C1 segment of cervical spinal cord (tissue), 14 donors: ENCODE data around the gene RNF19B.
"Not testable (repeated sequence)": the region's sequence is repeated elsewhere in the genome, so short reads cannot be mapped to it uniquely, and the experiment has no call there.

Source experiments
- DNase-seq, 14 donors: peaks; one replicate each; lab custom pipeline; 2025; lab: John Stamatoyannopoulos, UW

The RNF19B gene, protein sequence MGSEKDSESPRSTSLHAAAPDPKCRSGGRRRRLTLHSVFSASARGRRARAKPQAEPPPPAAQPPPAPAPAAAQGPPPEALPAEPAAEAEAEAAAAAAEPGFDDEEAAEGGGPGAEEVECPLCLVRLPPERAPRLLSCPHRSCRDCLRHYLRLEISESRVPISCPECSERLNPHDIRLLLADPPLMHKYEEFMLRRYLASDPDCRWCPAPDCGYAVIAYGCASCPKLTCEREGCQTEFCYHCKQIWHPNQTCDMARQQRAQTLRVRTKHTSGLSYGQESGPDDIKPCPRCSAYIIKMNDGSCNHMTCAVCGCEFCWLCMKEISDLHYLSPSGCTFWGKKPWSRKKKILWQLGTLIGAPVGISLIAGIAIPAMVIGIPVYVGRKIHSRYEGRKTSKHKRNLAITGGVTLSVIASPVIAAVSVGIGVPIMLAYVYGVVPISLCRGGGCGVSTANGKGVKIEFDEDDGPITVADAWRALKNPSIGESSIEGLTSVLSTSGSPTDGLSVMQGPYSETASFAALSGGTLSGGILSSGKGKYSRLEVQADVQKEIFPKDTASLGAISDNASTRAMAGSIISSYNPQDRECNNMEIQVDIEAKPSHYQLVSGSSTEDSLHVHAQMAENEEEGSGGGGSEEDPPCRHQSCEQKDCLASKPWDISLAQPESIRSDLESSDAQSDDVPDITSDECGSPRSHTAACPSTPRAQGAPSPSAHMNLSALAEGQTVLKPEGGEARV

DNA sequence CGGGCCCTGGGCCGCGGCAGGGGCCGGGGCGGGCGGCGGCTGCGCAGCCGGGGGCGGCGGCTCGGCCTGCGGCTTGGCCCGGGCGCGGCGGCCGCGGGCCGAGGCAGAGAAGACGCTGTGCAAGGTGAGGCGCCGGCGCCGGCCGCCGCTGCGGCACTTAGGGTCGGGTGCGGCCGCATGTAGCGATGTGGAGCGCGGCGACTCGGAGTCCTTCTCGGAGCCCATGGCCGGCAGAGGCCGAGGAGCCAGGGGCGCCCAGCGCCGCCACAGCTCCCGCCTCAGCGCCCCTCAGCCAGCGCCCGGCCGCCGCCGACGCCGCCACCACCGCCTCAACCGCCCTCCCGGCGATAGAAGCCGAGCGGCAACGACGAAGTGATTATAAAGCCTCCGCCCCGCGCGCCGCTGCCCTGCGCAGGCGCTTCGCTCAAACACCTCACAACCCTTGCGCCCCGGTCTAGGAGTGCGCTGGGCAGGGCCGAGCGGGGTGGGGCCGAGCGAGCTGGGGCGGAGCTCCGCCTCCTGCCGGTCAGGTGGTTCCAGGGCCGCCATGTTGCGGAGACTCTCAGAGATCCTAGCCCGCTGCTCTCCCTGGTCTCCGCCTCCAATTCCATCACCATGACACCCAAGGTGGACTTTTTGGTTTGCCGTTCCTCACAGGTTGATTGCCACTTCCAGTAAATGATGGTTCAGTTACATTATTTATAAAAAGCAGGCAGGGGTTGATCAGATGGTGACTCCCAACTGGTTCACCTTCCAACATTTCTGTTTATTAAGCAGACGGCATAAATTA lies at the start of gene RNF19B:
RNF19B (minus strand) TSS at position 349 of the 790 bp plus-strand sequence; CDS start at position 225, 124 bp downstream.
- DNase-seq: peak; percentile 75 to 94 (median 90)

GRCh38 chr1:33013791-33014190 lies 49.2 kb upstream of the RNF19B start:
- DNase-seq: no peak

GRCh38 chr1:33012165-33012564 lies 47.6 kb upstream of the RNF19B start:
- DNase-seq: no peak

DNA sequence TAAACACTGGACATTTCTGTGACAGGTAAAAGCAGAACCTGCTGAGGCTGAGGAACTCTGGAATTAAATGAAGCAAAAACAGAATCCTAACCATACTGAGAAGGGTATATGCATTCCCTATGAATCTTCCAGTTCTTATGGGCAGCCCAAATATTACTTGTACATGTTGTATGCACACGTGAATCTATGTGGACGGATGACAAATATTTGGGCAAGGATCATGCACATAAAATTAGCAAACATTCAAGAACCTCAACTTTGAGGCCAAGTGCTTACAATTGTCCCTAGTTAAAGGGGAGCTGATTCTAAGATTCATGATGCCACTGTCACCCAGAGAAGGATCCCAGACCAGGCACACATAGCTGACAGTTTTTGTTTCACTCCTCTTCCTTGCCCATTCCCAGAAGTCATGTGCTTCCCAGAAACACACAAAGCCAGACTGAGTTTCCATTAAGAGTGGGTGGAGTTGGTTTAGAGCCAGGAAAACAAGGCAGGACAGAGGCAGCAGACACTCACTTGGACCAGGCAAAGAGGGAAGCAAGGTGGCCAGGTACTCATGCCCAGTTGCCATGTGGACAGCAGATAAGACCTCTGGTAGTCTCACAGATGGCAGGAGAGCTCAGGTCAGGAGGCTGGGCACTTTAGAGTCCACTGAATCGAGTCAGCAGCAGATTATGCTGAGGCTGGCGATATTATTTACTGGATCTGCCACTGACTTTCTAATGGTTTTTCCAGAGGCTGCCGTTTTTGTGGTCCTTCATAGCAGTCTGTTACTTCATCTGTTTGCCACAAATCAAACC lies 46.5 kb upstream of the RNF19B start:
- peak in 9 of 14 donors; percentile 24 to 70 (median 31) for DNase-seq

DNA sequence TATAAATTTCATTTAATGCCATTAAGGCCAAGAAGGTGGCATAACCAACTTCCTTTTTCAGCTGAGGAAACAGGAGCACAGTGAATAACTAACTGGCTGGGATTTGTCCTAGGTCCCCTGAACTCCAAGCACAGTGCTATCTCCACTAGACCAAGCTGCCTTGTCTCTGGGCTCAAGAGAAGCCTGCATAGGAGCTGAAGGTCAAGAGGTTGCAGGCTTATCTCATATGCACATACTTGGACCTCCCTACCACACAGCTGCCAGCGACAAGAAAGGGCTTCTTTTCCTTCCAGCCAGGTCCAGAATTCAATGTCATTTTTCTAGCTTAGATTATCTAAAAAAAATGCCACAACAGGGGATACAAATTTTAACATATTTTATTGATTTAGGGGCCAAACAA lies 45.0 kb upstream of the RNF19B start:
- DNase-seq: no peak

GRCh38 chr1:33008051-33008914 lies 43.7 kb upstream of the RNF19B start:
- no peak for DNase-seq

DNA sequence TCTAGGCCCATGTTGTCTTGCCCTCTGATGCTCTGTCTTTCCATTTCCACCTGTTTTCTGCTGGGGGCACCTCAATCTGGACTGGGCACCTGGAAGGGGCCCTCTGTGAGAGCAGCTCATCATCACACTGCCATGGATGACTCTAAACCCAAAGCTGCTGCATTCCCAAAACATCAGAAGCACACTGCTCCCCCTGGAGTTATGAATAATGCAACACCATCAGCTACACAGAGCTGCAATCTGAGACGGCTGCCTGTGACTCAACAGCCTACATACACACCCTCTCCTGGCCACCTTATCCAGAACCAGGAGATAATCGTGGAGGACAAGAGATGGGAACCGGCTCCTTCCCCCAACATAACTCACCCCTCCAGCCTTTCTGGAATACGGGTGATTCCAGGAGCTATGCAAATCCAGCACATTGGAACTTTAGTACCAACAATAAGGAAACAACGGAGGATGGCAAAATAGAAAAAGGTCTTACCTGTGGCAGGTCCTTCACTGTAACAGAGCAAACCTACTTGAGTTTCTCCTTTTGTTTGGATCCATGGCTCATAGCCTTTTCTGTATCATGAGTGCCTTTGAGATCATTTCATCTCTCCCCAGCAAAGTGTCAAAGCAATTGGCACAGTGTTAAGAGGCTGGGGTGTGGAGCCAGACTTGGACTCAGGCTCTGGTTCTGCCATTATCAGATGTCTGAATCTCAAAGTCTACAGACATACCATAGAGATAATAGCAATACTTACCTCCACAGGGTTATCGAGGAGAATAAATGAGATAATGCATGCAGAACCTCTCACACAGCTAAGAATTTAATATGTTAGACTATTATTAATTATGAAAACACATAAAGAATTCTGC lies 42.8 kb upstream of the RNF19B start:
- peak in 1 of 14 donors; percentile 11 for DNase-seq

GRCh38 chr1:33005838-33006421 lies 41.3 kb upstream of the RNF19B start:
- no peak for DNase-seq

GRCh38 chr1:33005117-33005837 lies 40.7 kb upstream of the RNF19B start:
- peak in 1 of 14 donors; percentile 9 for DNase-seq

- DNase-seq: no peak
These were observed 40.0 kb upstream of the RNF19B start for GRCh38 chr1:33004613-33005012.

GRCh38 chr1:33003657-33004056 lies 39.0 kb upstream of the RNF19B start:
- no peak for DNase-seq

GRCh38 chr1:33002006-33002405 lies 37.4 kb upstream of the RNF19B start:
- DNase-seq: no peak

DNA sequence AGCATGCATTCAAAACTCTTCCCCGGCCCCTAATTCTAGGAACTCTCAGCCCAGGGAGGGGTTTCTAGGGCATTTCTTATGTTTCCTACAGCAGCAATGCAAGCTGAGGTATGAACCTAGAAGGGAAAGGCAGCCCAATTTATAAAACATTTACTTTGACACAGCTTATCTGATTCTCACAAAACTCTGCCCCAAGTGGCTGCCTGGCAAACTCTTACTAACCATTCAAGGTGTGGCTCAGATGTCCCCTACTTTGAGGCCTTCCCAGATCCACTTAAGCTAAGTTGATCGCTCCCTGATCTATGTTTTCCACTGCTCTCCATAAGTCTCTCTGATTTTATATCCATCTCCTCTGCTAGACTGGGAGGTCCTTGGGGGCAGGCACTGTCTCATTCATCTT lies 36.7 kb upstream of the RNF19B start:
- DNase-seq: no peak

- no peak for DNase-seq
These were observed 35.9 kb upstream of the RNF19B start for GRCh38 chr1:33000427-33001026.

- peak in 2 of 14 donors; percentile 12 to 20 for DNase-seq
These were observed 34.4 kb upstream of the RNF19B start for GRCh38 chr1:32998997-32999396.

DNA sequence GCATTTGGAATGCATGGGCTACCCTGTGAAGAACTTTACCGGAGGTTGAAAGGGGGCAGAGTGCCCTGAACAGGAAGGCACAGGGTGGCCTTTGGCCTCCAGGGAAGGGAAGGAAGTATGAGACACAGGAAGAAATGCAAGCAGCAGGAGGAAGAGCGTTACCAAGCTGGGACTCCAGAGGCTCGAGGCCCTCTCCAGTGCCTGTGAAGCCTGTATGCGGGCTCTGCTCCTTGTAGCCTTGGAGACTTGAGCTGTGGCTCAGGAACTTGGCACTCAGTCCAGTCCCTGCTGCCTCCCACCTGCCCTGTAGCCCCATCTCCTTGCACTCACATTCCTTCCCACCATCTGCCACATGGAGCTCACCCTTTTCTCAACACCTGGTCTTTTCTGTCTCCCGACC lies 33.5 kb upstream of the RNF19B start:
- peak in 3 of 14 donors; percentile 21 to 72 (median 27) for DNase-seq

GRCh38 chr1:32997381-32997891 lies 32.8 kb upstream of the RNF19B start:
- no peak for DNase-seq

DNA sequence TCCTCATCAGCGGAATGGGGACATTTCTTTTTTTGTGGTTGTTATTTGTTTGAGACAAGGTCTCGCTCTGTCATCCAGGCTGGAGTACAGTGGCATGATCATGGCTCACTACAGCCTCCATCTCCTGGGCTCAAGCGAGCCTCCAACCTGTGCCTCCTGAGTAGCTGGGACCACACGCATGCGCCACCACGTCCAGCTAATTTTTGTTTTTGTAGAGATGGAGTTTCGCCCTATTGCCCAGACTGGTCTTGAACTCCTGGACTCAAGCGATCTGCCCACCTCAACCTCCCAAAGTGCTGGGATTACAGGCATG lies 28.7 kb upstream of the RNF19B start:
- DNase-seq: not testable (repeated sequence)
